Peyer's patch (tissue), 4 donors: Measurements from ENCODE around the gene ANO7.

Experiments
- POLR2A ChIP-seq, 2 donors: fragments of 450-650 bp; IDR thresholded peaks; one replicate each; pipeline ENCODE4 v1.5.1; 2017; ENCODE audit warnings: antibody characterized with exemption in 2 of 2, mild to moderate bottlenecking in 2 of 2, moderate library complexity in 2 of 2
- TF ChIP-seq, protein P1 (sequence below), 6 experiments: fragments of 450-650 bp in 4 of 6; fragments of 200-600 bp in 2 of 6; sonication (generic) in 1 of 6; IDR thresholded peaks; one replicate each; pipeline ENCODE4 v1.5.1; 2017 to 2019; ENCODE audit warnings: antibody characterized with exemption in 6 of 6, mild to moderate bottlenecking in 3 of 6, moderate library complexity in 1 of 6

- TF ChIP-seq, protein P1, sequence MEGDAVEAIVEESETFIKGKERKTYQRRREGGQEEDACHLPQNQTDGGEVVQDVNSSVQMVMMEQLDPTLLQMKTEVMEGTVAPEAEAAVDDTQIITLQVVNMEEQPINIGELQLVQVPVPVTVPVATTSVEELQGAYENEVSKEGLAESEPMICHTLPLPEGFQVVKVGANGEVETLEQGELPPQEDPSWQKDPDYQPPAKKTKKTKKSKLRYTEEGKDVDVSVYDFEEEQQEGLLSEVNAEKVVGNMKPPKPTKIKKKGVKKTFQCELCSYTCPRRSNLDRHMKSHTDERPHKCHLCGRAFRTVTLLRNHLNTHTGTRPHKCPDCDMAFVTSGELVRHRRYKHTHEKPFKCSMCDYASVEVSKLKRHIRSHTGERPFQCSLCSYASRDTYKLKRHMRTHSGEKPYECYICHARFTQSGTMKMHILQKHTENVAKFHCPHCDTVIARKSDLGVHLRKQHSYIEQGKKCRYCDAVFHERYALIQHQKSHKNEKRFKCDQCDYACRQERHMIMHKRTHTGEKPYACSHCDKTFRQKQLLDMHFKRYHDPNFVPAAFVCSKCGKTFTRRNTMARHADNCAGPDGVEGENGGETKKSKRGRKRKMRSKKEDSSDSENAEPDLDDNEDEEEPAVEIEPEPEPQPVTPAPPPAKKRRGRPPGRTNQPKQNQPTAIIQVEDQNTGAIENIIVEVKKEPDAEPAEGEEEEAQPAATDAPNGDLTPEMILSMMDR (IDR thresholded peaks at IDR 0.05): no peak
- no peak for TF ChIP-seq POLR2A (IDR thresholded peaks at IDR 0.05)
These were observed 4.8 kb downstream of the ANO7 start for GRCh38 chr2:241193271-241193670.
